ENCODE measurements around the gene PCDHGC4.

The PCDHGC4 gene

DNA sequence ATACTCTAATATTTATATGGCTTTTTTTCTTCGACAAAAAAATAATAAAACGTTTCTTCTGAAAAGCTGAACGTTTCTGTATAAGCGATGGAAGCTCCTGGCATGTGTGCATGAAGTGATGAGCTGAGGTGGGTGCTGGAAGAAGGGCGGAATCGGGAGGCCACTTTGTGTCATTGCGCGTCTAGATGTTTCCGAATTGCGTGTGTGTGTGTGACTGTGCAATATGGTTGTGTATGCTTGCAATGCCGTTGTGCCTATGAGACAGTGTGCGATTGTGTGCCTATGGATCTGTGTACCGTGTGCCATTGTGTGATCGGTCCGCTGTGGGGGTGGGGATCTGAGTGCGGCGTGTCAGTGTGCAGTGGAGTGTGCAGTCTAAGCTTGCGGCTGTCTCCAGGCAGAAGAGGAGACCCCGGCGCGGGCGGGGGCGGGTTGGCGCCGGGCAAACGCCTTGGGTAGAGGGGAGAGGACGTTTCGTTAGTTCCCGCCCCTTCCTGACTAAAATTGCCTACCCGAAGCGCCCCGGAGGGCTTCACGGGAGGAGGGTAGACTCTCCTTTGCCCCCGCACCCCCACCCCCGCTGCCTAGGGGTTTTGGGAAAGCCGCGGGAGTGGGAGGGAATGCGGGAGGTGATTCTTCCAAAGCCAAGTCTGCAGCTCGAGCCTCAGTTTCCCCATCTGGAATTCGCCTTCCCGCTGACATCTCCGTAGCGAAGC, 28.2 kb downstream of the PCDHGC4 start:
- peak; percentile 92 for DNase-seq

DNA sequence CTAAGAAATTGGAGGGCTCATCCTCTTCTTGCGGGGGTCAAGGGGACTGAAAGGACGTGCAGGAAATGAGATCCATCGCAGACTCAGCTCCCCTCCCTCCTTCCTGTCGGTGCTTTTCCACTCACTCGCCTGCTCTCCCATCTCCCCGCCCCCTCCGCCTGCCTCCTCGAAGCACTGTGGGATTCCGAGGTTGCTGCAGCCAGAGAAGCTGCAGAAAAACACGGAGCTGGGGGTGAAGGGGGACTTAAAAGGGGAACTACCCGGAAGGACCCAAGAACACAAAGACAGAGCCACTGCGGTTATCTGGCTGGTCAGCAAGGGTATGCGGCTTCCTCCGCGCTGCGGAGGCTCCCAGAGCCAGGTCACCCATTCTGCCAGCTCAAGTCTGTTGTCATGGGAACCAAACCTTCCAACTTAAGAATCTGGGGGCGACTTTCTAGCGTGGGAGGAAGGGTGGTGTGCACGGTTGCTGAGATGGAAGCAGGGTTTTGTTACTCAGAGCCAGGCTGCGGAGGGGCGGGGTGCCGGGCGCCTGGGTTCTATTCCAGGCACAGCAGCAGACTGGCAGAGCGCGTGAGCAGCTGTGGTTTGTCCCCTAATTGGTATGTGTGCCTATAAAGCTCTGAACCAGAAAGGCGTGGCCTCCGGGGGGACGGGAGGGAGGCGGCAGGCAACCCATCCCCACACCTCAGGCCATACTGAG, 28.9 kb downstream of the PCDHGC4 start:
- DNase-seq = peak; percentile 94

DNA sequence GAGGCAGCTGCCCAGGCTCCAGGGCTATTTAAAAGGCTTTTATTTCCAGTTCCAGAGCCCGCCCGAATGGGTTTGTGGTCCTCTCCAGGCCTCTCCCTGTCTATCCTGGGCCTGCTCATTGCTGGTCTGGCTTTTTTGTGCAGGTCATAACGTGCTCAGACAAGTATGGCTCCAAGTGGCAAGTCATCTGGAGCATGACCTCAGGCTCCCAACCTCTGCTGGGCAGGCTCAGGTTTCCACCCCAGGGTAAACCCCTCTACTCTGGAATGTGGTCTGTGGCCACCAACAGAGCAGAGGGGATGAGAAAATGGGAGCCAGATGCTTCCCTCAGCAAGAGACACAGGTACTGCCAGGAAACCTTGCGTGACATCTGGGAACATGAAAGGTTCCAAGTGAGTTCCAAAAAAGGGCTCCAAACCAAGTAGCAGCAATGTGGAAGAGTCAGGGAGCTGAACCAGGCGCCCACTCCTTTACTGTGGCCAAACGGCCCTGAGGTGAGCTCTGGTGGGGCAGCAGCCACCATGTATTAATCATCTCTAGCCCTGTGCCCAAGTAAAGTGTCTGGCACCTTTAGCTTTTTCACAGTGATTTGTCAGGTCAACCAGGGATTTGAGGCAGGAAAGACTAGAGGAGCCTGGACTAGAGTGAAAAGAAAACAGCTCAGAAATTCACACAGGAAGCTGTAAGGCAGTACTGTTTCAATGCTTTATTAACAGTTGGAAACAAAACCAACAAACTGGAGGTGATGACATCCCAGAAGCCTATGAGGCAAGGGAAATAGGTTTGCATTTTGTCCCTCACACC, 29.7 kb downstream of the PCDHGC4 start:
- no peak for DNase-seq

DNA sequence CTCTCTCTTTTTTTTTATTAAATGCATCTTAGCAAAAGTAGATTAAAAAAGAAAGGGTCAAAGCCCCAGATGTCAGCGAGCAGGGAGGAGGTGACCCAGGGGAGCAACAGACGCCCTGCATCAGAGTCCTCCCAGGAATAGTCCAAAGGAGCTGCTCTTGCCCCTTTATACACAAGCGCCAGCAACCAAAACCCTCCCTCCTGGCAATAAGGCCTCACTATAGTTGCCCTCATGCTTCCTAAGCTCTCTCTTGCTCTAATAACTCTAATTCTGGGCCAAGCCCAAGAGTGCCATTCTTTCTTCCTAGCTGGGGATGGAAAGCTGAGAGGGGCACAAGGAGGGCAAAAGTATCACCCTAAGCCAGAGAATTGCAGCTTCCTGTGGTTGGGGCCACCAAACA, 30.3 kb downstream of the PCDHGC4 start:
- no peak for DNase-seq

GRCh38 chr5:141515946-141516671, 31.3 kb downstream of the PCDHGC4 start:
- no peak for DNase-seq

GRCh38 chr5:141516672-141517025, 31.8 kb downstream of the PCDHGC4 start:
- no peak for DNase-seq

- no peak for DNase-seq
These were observed 32.5 kb downstream of the PCDHGC4 start for GRCh38 chr5:141517312-141517711.

DNA sequence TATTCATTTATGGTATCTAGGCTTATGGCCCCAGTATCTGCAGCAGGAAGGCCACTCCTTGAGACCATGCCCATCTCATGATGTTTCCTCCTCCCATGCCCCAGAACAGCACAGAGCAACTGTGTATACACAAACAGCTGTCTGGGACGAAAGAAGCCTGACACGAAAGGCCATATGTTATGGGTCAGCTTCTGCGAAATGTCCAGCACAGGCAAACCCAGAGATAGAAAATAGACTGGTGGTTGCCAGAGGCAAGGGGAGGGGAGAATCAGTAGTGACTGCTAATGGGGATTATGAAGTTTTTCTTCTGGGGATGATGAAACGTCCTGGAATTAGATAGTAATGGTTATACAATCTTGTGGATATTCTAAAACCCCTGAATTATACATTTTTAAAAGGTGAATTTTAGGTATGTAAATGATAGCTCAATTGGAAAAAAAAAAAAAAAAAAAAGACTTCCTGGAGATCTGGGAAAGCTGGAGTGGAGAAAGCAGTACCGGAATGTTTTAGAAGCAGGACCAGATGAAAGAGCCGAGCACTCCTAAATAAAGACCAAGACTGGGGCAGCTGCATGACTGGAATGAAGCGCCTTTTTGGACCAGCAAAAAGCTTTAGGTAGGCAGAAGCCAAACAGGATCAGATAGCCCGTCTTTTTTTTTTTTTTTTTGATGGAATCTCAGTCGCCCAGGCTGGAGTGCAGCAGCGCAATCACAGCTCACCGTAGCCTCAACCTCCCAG, 33.2 kb downstream of the PCDHGC4 start:
- no peak for DNase-seq

- DNase-seq = no peak
These were observed 33.8 kb downstream of the PCDHGC4 start for GRCh38 chr5:141518618-141519015.

DNA sequence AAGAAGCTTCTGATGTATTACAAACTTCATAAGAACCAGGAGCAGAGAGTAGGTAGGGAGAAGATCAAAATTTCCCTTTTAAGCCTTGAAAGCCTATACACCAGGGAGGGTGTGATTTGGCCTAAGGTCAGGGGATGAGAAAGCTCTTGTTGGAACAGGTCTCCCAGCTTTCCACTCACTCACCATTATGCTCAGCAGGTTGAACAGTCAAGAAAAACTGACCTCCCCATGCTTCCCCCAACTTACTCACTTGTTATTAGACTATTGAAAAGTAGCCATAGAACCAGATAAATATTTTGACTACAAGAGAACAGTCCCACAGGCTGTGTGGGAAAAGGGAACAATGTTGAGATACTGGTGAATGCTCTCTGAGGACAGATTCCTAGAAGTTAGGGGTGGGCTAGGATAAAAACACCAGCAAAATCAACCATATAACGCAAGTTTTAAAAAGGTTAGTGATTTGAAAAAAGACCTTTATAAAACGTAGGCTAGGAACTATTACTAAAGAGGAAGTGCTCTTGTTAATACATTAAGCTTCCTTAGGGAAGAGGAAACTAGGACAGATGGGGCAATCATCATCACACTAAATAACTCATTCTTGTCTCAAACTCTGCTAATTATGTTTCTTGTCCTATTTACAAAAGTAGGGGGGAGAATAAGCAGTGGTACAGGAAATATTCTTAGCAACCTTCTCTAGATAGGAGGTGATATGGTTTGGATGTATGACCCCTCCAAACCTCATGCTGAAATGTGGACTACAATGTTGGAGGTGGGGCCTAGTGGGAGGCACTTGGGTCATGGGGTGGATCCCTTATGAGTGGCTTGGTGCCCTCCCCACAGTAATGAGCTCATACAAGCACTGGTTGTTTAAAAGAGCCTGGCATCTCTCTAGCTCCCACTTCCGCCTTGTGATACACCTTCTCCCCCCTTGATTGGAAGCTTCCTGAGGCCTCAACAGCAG, 35.1 kb downstream of the PCDHGC4 start:
- no peak for DNase-seq

- no peak for DNase-seq
These were observed 36.5 kb downstream of the PCDHGC4 start for GRCh38 chr5:141521244-141521781.

DNA sequence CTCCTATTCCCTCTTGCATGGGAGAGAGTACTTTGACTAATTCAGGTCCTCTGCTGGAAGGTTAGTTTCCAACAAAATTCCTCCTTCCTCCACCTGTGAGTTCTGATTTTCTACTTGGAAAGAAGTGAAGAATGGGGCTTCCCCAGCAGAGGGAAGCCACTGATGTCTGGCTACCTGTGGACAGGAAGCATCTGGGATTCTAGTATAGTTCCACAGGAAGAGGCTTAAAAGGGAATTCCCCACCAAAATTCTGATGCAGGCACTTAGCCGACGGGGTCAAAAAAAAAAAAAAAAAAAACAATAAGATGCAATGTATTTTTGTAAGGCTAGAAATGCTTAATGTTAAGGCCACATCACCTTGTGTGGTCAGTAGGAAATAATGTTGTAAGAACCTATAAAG, 37.5 kb downstream of the PCDHGC4 start:
- DNase-seq = no peak

DNA sequence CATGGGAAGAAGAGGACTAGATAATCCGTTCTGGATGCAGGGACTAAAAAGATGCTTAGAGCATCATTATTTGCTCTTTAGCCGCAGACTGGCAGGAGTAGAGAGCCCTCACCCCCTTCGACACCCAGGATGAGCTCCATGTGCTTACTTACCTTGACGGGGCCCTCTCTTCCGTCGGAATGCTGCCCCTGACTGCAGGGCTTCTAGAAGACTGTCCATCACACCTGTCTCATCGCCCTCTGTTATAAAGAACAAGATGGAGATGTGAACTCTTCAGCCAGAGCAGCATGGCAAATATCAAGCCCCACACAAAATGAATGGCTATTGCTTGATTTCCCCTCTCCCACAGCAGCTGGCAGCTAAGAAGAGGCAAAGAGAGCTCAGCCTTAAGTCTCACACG, 39.2 kb downstream of the PCDHGC4 start:
- DNase-seq = no peak

DNA sequence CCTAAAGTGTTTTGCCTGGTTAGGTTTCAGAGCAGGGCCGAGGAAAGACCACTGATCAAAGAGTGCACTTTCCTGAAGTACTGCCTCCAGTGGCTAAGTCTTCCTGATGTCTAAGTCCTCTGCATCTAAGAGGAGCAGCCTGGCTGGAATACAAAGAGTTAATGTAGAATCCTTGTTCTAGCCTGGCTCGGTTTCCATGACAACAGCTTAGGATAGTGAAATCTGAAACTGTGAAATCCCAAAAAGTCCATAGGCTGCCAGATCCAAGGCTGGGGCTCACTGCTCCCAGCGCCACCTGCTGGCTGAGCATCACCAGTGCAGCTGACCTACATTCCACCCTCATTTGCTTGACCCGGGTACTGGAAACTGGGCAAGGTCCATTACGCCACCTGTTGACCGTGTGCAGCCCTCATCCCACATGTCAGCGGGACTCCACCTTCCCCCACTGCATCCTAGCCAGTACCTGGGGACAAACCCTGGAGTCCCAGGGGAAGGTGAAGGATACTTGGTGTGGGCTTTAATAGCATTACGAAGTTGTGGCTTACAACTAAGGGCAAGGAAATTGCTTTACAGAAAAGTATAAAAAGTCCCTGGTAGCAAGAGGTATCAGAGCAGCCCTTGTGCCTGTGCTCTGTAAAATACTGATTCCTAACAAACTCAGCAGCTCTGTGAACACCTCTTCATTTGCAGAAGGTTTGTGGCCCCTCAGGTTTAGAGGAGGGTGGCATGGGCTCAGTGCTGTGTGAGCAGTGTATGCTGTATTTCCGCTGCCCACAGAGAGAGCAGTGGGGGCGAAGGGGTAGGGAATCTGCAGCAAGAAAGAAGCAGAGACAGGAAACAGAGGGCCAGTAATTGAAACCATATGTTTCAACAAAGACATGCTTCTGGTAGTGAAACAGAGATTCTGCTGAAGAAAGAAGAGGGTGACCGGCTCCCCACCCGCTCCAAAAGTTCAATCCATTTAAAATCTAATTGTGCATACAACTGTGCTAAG, 40.1 kb downstream of the PCDHGC4 start:
- peak; percentile 96 for DNase-seq

DNA sequence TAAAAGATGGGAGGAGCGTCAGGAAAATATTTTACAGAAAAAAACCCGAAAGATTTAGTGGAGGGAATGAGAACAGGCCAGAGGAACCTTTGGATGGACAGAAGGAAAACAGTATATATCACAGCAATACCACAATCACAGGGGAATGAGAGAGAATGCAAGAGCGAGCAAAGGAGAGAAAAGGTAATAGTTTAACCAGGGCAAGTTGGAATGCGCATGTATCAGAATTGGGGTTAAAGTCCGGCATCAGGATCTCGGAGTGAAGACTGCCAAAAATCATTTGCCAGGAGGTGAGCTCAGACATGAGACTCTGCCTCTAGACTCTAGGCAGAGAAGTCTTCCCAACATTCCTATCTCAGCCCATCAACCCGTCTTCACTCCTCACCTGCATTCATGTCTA, 40.8 kb downstream of the PCDHGC4 start:
- no peak for DNase-seq

GRCh38 chr5:141527426-141527825, 42.6 kb downstream of the PCDHGC4 start:
- DNase-seq = no peak

- DNase-seq = no peak
These were observed 43.6 kb downstream of the PCDHGC4 start for GRCh38 chr5:141528291-141528984.

- no peak for DNase-seq
These were observed 44.2 kb downstream of the PCDHGC4 start for GRCh38 chr5:141529002-141529401.

- DNase-seq = no peak
These were observed 45.0 kb downstream of the PCDHGC4 start for GRCh38 chr5:141529873-141530272.

Data from retina (tissue), 1 donor.